Measurements from ENCODE around the gene PNPLA7. TPM values are rescaled to one million over a fixed set of nuclear protein-coding genes. Genes with fewer than 3 reads are reported as not detected.
A peak's percentile ranks its signal among the peaks of the same experiment; 100 is the strongest.

PNPLA7 gene
- total and polyA plus RNA-seq, 2 of the 13 experiments (the other 11 are each of a cell fraction or from before 2014, with no cell fraction given), result 0.42 to 1.5 TPM

DNA sequence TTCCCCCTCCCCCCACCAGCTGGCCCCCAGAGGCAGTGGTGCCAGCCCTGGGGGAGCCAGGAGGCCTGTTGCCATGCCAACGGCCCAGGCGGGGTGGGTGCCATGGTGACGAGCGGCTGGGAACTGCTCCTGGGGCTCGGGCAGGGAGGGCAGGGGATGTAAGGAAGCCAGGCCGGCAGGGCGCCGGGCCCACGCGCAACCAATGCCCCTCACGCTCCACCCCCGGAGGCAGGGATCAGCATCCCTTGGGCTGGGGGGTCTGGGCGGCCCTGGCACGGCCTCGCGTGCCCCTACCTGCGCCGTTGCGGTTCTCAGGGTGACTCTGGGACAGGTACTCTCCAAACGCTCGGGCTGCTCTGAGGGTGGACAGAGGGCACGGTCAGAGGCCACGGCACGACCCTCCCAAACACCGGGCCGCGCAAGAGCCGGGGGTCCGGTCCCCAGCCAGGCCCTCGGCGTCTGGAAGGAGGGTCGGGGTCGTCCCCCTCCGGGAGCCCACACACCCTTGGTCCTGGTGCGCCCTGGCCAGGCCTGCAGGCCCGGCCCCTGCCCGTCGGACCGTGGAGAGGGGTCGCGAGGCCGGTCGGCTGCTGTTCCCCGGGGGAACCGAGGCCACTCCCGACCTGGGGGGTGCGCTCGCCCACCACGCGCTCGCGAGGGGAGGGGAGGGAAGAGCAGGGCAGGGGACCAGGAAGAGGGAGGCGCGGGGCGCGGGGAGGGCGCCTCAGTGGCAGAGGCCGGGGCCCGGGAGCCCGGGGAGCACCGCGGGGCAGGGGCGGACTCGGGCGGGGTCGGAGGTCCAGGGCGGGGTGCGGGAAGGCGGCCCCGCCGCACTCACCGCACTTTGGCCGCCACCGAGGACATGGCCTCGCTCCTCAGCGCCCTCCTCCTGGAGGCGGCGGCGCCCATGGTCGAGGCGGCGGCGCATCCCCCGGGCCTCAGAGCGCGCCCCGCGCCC is 91.7 kb downstream of the PNPLA7 start (continued):
- TF ChIP-seq CC2D1A (CRISPR knock-in tag; IDR thresholded peaks at IDR 0.05), result no peak
- no peak for TF ChIP-seq REL (CRISPR knock-in tag; conservative IDR thresholded peaks at IDR 0.05)
- TF ChIP-seq ZNF768 (CRISPR knock-in tag; IDR thresholded peaks at IDR 0.05), result no peak
- TF ChIP-seq, protein P1, sequence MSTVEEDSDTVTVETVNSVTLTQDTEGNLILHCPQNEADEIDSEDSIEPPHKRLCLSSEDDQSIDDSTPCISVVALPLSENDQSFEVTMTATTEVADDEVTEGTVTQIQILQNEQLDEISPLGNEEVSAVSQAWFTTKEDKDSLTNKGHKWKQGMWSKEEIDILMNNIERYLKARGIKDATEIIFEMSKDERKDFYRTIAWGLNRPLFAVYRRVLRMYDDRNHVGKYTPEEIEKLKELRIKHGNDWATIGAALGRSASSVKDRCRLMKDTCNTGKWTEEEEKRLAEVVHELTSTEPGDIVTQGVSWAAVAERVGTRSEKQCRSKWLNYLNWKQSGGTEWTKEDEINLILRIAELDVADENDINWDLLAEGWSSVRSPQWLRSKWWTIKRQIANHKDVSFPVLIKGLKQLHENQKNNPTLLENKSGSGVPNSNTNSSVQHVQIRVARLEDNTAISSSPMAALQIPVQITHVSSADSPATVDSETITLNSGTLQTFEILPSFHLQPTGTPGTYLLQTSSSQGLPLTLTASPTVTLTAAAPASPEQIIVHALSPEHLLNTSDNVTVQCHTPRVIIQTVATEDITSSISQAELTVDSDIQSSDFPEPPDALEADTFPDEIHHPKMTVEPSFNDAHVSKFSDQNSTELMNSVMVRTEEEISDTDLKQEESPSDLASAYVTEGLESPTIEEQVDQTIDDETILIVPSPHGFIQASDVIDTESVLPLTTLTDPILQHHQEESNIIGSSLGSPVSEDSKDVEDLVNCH (CRISPR knock-in tag; IDR thresholded peaks at IDR 0.05), result no peak
- TF ChIP-seq, protein P2, sequence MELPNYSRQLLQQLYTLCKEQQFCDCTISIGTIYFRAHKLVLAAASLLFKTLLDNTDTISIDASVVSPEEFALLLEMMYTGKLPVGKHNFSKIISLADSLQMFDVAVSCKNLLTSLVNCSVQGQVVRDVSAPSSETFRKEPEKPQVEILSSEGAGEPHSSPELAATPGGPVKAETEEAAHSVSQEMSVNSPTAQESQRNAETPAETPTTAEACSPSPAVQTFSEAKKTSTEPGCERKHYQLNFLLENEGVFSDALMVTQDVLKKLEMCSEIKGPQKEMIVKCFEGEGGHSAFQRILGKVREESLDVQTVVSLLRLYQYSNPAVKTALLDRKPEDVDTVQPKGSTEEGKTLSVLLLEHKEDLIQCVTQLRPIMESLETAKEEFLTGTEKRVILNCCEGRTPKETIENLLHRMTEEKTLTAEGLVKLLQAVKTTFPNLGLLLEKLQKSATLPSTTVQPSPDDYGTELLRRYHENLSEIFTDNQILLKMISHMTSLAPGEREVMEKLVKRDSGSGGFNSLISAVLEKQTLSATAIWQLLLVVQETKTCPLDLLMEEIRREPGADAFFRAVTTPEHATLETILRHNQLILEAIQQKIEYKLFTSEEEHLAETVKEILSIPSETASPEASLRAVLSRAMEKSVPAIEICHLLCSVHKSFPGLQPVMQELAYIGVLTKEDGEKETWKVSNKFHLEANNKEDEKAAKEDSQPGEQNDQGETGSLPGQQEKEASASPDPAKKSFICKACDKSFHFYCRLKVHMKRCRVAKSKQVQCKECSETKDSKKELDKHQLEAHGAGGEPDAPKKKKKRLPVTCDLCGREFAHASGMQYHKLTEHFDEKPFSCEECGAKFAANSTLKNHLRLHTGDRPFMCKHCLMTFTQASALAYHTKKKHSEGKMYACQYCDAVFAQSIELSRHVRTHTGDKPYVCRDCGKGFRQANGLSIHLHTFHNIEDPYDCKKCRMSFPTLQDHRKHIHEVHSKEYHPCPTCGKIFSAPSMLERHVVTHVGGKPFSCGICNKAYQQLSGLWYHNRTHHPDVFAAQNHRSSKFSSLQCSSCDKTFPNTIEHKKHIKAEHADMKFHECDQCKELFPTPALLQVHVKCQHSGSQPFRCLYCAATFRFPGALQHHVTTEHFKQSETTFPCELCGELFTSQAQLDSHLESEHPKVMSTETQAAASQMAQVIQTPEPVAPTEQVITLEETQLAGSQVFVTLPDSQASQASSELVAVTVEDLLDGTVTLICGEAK (IDR thresholded peaks at IDR 0.05), result no peak
- TF ChIP-seq, protein P2 (CRISPR knock-in tag; IDR thresholded peaks at IDR 0.05), result no peak
- TF ChIP-seq, protein P3, sequence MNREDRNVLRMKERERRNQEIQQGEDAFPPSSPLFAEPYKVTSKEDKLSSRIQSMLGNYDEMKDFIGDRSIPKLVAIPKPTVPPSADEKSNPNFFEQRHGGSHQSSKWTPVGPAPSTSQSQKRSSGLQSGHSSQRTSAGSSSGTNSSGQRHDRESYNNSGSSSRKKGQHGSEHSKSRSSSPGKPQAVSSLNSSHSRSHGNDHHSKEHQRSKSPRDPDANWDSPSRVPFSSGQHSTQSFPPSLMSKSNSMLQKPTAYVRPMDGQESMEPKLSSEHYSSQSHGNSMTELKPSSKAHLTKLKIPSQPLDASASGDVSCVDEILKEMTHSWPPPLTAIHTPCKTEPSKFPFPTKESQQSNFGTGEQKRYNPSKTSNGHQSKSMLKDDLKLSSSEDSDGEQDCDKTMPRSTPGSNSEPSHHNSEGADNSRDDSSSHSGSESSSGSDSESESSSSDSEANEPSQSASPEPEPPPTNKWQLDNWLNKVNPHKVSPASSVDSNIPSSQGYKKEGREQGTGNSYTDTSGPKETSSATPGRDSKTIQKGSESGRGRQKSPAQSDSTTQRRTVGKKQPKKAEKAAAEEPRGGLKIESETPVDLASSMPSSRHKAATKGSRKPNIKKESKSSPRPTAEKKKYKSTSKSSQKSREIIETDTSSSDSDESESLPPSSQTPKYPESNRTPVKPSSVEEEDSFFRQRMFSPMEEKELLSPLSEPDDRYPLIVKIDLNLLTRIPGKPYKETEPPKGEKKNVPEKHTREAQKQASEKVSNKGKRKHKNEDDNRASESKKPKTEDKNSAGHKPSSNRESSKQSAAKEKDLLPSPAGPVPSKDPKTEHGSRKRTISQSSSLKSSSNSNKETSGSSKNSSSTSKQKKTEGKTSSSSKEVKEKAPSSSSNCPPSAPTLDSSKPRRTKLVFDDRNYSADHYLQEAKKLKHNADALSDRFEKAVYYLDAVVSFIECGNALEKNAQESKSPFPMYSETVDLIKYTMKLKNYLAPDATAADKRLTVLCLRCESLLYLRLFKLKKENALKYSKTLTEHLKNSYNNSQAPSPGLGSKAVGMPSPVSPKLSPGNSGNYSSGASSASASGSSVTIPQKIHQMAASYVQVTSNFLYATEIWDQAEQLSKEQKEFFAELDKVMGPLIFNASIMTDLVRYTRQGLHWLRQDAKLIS (CRISPR knock-in tag; IDR thresholded peaks at IDR 0.05), result 0 out of 2 replicates have a peak, but pooled peaks have one; percentile 57
- TF ChIP-seq, protein P4, sequence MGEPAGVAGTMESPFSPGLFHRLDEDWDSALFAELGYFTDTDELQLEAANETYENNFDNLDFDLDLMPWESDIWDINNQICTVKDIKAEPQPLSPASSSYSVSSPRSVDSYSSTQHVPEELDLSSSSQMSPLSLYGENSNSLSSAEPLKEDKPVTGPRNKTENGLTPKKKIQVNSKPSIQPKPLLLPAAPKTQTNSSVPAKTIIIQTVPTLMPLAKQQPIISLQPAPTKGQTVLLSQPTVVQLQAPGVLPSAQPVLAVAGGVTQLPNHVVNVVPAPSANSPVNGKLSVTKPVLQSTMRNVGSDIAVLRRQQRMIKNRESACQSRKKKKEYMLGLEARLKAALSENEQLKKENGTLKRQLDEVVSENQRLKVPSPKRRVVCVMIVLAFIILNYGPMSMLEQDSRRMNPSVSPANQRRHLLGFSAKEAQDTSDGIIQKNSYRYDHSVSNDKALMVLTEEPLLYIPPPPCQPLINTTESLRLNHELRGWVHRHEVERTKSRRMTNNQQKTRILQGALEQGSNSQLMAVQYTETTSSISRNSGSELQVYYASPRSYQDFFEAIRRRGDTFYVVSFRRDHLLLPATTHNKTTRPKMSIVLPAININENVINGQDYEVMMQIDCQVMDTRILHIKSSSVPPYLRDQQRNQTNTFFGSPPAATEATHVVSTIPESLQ (CRISPR knock-in tag; conservative IDR thresholded peaks at IDR 0.05), result no peak
- TF ChIP-seq, protein P5, sequence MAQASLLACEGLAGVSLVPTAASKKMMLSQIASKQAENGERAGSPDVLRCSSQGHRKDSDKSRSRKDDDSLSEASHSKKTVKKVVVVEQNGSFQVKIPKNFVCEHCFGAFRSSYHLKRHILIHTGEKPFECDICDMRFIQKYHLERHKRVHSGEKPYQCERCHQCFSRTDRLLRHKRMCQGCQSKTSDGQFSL (CRISPR knock-in tag; IDR thresholded peaks at IDR 0.05), result peak; percentile 42; the same call in 1 of the 2 replicates

Measured in HepG2 (cell line).